ENCODE data around the gene NUP107. TPM values are rescaled to one million over a fixed set of nuclear protein-coding genes. Genes with fewer than 3 reads are reported as not detected.

NUP107 gene
- total RNA-seq, 1 experiment from 2014 or later: 99.0 TPM

GRCh38 chr12:68727776-68728175 lies 41.0 kb downstream of the NUP107 start:
- no peak for TF ChIP-seq POLR2A (IDR thresholded peaks at IDR 0.05; ENCODE audit: borderline replicate concordance, extremely low read depth, insufficient read depth, insufficient read length)
- TF ChIP-seq MAX (IDR thresholded peaks at IDR 0.05): no peak
- ChIA-PET CTCF (no interaction called here), RAD21 (ENCODE audit: low non-redundant PET in 1 of 2, low total read pairs in 2 of 2, uncharacterized antibody in 2 of 2, unreplicated experiment in 2 of 2) (no interaction called here)

GRCh38 chr12:68733661-68734071 lies 46.9 kb downstream of the NUP107 start:
- intact Hi-C loops (cut with micrococcal nuclease): no loop called here
- Histone ChIP-seq H3K4me1 (ENCODE audit: control insufficient read depth in 1 of 2, insufficient read depth in 2 of 2, low read length in 2 of 2) (peaks cover 0 to 10% of the 10 kb centered on the region in 2 experiments; a peak in 1 of 4 replicates), H3K9me2 (ENCODE audit: insufficient read depth) (no peaks in the 10 kb centered on the region), H3K4me3 (replicated peaks in 1 of 2; ENCODE audit: low read depth in 1 of 2, low read length in 2 of 2) (no peak overlapping the region), H3K9me3 (ENCODE audit: control insufficient read depth in 1 of 2, insufficient read depth in 1 of 2, low read depth in 1 of 2, low read length in 2 of 2) (no peaks in the 10 kb centered on the region), H2AFZ (ENCODE audit: low read depth, low read length, poor library complexity, severe bottlenecking) (no peak overlapping the region), H4K20me1 (ENCODE audit: insufficient read depth) (no peaks in the 10 kb centered on the region), H3K27ac (ENCODE audit: low read depth, low read length) (no peak overlapping the region), H3K9ac (ENCODE audit: low read length) (no peak overlapping the region), H3K79me2 (ENCODE audit: insufficient read depth, low read length) (no peaks in the 10 kb centered on the region), H3K36me3 (ENCODE audit: control insufficient read depth in 1 of 2, insufficient read depth in 2 of 2, low read length in 2 of 2) (peaks cover 39 to 40% of the 10 kb centered on the region in 2 experiments), H3K27me3 (ENCODE audit: insufficient read depth, low read length) (no peaks in the 10 kb centered on the region), H3K4me2 (ENCODE audit: low read length) (no peak overlapping the region)
- no TSS peak for BruUV-seq (replicated peaks)
- ChIA-PET RAD21 (ENCODE audit: low non-redundant PET in 1 of 2, low total read pairs in 2 of 2, uncharacterized antibody in 2 of 2, unreplicated experiment in 2 of 2) (no interaction called here), CTCF (no interaction called here), POLR2A (no interaction called here)
- TF ChIP-seq CEBPB (IDR thresholded peaks at IDR 0.05; ENCODE audit: low read depth) (no peak), ZFX (IDR thresholded peaks at IDR 0.05) (no peak), POLR2AphosphoS5 (IDR thresholded peaks at IDR 0.05; ENCODE audit: low read depth, low read length) (no peak), SP1 (IDR thresholded peaks at IDR 0.05; ENCODE audit: low read depth) (no peak), MAX (IDR thresholded peaks at IDR 0.05) (no peak), TCF7L2 (IDR thresholded peaks at IDR 0.05; ENCODE audit: borderline replicate concordance, extremely low read depth, insufficient read depth, insufficient read length) (no peak), RAD21 (IDR thresholded peaks at IDR 0.05; ENCODE audit: low read depth) (no peak), EZH2 (IDR thresholded peaks at IDR 0.05) (no peak), REST (IDR thresholded peaks at IDR 0.05; ENCODE audit: low read depth) (no peak), EGR1 (IDR thresholded peaks at IDR 0.05; ENCODE audit: low read depth) (no peak)
- no peak for DNase-seq (ENCODE audit: low read depth, low spot score)
- ATAC-seq: no peak

More at GRCh38 chr12:68727776-68728175, 41.0 kb downstream of the NUP107 start:
- no peaks in the 10 kb centered on the region for H3K4me1 ChIP-seq (ENCODE audit: control insufficient read depth in 1 of 2, insufficient read depth in 2 of 2, low read length in 2 of 2)
- H3K9me2 ChIP-seq (ENCODE audit: insufficient read depth): no peaks in the 10 kb centered on the region
- POLR2A ChIA-PET: no interaction called here
- DNase-seq (ENCODE audit: low read depth, low spot score) (no peak), ATAC-seq (no peak)
- H3K79me2 ChIP-seq (ENCODE audit: insufficient read depth, low read length): no peaks in the 10 kb centered on the region
- no peak overlapping the region for H3K9ac ChIP-seq (ENCODE audit: low read length)
- no peak overlapping the region for H3K4me2 ChIP-seq (ENCODE audit: low read length)
- H4K20me1 ChIP-seq (ENCODE audit: insufficient read depth): no peaks in the 10 kb centered on the region
- no TSS peak for BruUV-seq (replicated peaks)
- H3K36me3 ChIP-seq (ENCODE audit: control insufficient read depth in 1 of 2, insufficient read depth in 2 of 2, low read length in 2 of 2): peaks cover 17 to 48% of the 10 kb centered on the region in 2 experiments
- no peak overlapping the region for H3K27ac ChIP-seq (ENCODE audit: low read depth, low read length)
- intact Hi-C loops (cut with micrococcal nuclease): no loop called here
- no peaks in the 10 kb centered on the region for H3K27me3 ChIP-seq (ENCODE audit: insufficient read depth, low read length)
- no peak overlapping the region for H3K4me3 ChIP-seq (replicated peaks in 1 of 2; ENCODE audit: low read depth in 1 of 2, low read length in 2 of 2)
- no peak overlapping the region for H2AFZ ChIP-seq (ENCODE audit: low read depth, low read length, poor library complexity, severe bottlenecking)
- H3K9me3 ChIP-seq (ENCODE audit: control insufficient read depth in 1 of 2, insufficient read depth in 1 of 2, low read depth in 1 of 2, low read length in 2 of 2): no peaks in the 10 kb centered on the region
